K562 (cell line): Measurements from ENCODE around the gene TMEM167A. TPM values are rescaled to one million over a fixed set of nuclear protein-coding genes. Genes with fewer than 3 reads are reported as not detected.

Experiments used
- ARID2 ChIP-seq: fragments of 450-650 bp; IDR thresholded peaks from 2 replicates; pipeline ENCODE4 v1.6.1; 2017; ENCODE audit warnings: antibody characterized with exemption, mild to moderate bottlenecking
- ATF7 ChIP-seq: fragments of 450-650 bp; IDR thresholded peaks from 2 replicates; pipeline ENCODE4 v1.7.1; 2014; ENCODE audit warnings: mild to moderate bottlenecking, moderate library complexity
- BHLHE40 ChIP-seq: IDR thresholded peaks from 2 replicates; pipeline ENCODE4 v1.6.1; 2011; ENCODE audit warnings: low read length, improper control_type of control experiment
- ELF1 ChIP-seq: fragments of 200-800 bp; sonication (Bioruptor generic); IDR thresholded peaks from 2 replicates; pipeline ENCODE4 v1.6.1; 2016; ENCODE audit warnings: missing genetic modification characterization, missing compliant biosample characterization
- FOXA3 ChIP-seq, 2 experiments: fragments of 450-650 bp in 1 of 2; sonication (generic) in 1 of 2; formaldehyde crosslinking; IDR thresholded peaks in 1 of 2; conservative IDR thresholded peaks in 1 of 2; 2 replicates each; pipeline versions ENCODE4 v1.4.0 to v1.8.0; 2020 to 2022; ENCODE audit warnings: mild to moderate bottlenecking in 2 of 2, missing genetic modification reagents in 1 of 2
- FOXJ2 ChIP-seq: fragments of 200-800 bp; sonication (Bioruptor generic); IDR thresholded peaks from 2 replicates; pipeline ENCODE4 v1.6.1; 2016; ENCODE audit warnings: missing genetic modification characterization, missing compliant biosample characterization
- HEY1 ChIP-seq: fragments of 250-450 bp; sonication (Bioruptor Pico); IDR thresholded peaks from 2 replicates; pipeline ENCODE4 v1.5.0; 2020; ENCODE audit warnings: mild to moderate bottlenecking, moderate library complexity, borderline replicate concordance
- MTA1 ChIP-seq: fragments of 450-650 bp; IDR thresholded peaks from 2 replicates; pipeline ENCODE4 v1.6.1; 2017; ENCODE audit warnings: borderline replicate concordance
- MXI1 ChIP-seq: IDR thresholded peaks from 2 replicates; pipeline ENCODE4 v1.6.1; 2011; ENCODE audit warnings: low read depth, mild to moderate bottlenecking, improper control_type of control experiment, low read length
- NFATC3 ChIP-seq: fragments of 450-650 bp; IDR thresholded peaks from 2 replicates; pipeline ENCODE4 v1.6.1; 2017; ENCODE audit warnings: mild to moderate bottlenecking
- PHF8 ChIP-seq: fragments of 200-600 bp; sonication (generic); IDR thresholded peaks from 2 replicates; pipeline ENCODE4 v1.6.1; 2012; ENCODE audit warnings: mixed run types, mild to moderate bottlenecking, inconsistent platforms, low read length, moderate library complexity, borderline replicate concordance
- POLR2AphosphoS5 ChIP-seq: IDR thresholded peaks from 2 replicates; pipeline ENCODE4 v1.6.1; 2011; ENCODE audit warnings: mild to moderate bottlenecking, low read depth, low read length, moderate library complexity; ENCODE audit not compliant: control insufficient read depth, insufficient read depth
- SETDB1 ChIP-seq: IDR thresholded peaks from one replicate; pipeline ENCODE4 v1.6.1; 2012; ENCODE audit warnings: low read length, control low read depth, inconsistent platforms
- STAG1 ChIP-seq: sonication (generic); formaldehyde crosslinking; IDR thresholded peaks from 2 replicates; pipeline ENCODE4 v1.5.0; 2020; ENCODE audit warnings: missing genetic modification reagents, borderline replicate concordance
- ZZZ3 ChIP-seq: fragments of 450-650 bp; IDR thresholded peaks from 2 replicates; pipeline ENCODE4 v1.6.1; 2016; ENCODE audit warnings: antibody characterized with exemption, mild to moderate bottlenecking, moderate library complexity
- polyA plus RNA-seq, 8 experiments: library from polyadenylated mRNA; depleted of rRNA in 4 of 8; stranded (reverse) in 5 of 8; unstranded in 3 of 8; fragments of >200 nt; fragmentation: Nextera tagmentation in 2 of 8; fragmentation: Illumina TruSeq in 1 of 8; extraction: Ambion mirVana in 2 of 8; extraction: Trizol in 1 of 8; gene quantifications; 2 replicates each; pipeline versions ENCODE4 v1.2.1 to v1.2.3, GENCODE V29; 2011 to 2014; ENCODE audit warnings: inconsistent platforms in 1 of 8, missing spikeins in 1 of 8
- total RNA-seq, 7 experiments: library from RNA; depleted of rRNA in 6 of 7; stranded (reverse); fragments of >200 nt in 6 of 7; fragmentation: Illumina TruSeq in 2 of 7; extraction: Trizol in 2 of 7; gene quantifications; 2 replicates each; pipeline versions ENCODE4 v1.2.1 to v1.2.3, GENCODE V29; 2011 to 2021; ENCODE audit warnings: low replicate concordance in 1 of 7
- TF ChIP-seq, protein P1 (sequence below): sonication (generic); formaldehyde crosslinking; IDR thresholded peaks from 2 replicates; pipeline ENCODE4 v1.8.1; 2023; ENCODE audit warnings: mild to moderate bottlenecking, missing genetic modification reagents
- TF ChIP-seq, protein P2 (sequence below), 2 experiments: fragments of 450-650 bp in 1 of 2; IDR thresholded peaks; 2 replicates each; pipeline ENCODE4 v1.6.1; 2011 to 2017; ENCODE audit warnings: low read depth in 2 of 2, antibody characterized with exemption in 1 of 2, borderline replicate concordance in 1 of 2, low read length in 1 of 2, mild to moderate bottlenecking in 1 of 2, mixed read lengths in 1 of 2; ENCODE audit not compliant: control insufficient read depth in 1 of 2

TMEM167A gene
- total and polyA plus RNA-seq, 9 of the 15 experiments (the other 6 are each of a cell fraction or from before 2014, with no cell fraction given) = 35.3 to 458 (median 110) TPM

DNA sequence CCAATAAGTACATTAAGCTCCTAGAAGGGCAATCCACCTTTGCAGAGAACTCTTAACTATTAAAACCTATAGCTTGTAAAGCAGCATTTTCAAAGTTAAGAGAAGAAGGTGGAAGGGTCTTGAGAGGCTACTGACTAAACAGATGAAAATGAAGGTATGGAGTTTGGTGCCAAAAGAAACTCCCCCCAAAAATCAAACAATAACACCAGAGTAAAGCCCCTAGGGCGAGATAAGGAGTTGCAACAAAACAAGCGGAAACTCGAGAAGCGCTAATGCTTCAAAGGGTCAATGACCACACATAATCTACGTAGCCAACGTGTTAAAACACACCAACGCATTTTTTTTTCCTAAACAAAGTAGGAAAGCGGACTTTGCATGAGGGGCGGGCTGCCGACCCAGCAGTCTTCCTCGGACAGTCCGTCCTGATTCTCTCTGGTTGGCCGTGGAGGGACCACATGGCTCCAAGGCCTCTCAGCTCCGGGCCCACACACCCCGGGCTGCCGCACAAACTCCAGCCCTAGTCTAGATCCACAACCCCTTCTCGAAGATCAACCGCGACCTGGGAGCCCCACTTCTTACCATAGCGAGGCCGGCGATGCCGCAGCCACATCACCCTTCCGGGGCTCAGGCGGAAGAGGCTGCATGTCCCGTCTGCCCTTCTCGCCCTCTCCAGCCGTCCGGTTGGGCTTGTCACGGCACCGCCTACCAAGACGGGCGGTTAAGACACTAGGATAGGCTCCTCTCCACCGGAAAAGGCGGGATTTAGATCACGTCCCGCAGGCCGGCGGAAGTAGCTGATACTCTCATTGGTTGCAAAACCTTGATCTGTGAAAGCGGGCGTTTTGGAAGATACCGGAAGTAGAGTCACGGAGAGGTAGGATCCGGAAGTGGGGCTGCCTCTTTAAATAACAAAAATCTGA, at the start of gene TMEM167A, which contains the start of gene XRCC4 (continued):
- no peak for TF ChIP-seq ZZZ3
- TF ChIP-seq MXI1 = no peak
- TF ChIP-seq STAG1 (CRISPR knock-in tag) = no peak
- no peak for TF ChIP-seq BHLHE40
- TF ChIP-seq ELF1 (tag) = peak; percentile 98
- TF ChIP-seq, protein P1, sequence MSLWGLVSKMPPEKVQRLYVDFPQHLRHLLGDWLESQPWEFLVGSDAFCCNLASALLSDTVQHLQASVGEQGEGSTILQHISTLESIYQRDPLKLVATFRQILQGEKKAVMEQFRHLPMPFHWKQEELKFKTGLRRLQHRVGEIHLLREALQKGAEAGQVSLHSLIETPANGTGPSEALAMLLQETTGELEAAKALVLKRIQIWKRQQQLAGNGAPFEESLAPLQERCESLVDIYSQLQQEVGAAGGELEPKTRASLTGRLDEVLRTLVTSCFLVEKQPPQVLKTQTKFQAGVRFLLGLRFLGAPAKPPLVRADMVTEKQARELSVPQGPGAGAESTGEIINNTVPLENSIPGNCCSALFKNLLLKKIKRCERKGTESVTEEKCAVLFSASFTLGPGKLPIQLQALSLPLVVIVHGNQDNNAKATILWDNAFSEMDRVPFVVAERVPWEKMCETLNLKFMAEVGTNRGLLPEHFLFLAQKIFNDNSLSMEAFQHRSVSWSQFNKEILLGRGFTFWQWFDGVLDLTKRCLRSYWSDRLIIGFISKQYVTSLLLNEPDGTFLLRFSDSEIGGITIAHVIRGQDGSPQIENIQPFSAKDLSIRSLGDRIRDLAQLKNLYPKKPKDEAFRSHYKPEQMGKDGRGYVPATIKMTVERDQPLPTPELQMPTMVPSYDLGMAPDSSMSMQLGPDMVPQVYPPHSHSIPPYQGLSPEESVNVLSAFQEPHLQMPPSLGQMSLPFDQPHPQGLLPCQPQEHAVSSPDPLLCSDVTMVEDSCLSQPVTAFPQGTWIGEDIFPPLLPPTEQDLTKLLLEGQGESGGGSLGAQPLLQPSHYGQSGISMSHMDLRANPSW (CRISPR knock-in tag) = no peak
- TF ChIP-seq, protein P2, sequence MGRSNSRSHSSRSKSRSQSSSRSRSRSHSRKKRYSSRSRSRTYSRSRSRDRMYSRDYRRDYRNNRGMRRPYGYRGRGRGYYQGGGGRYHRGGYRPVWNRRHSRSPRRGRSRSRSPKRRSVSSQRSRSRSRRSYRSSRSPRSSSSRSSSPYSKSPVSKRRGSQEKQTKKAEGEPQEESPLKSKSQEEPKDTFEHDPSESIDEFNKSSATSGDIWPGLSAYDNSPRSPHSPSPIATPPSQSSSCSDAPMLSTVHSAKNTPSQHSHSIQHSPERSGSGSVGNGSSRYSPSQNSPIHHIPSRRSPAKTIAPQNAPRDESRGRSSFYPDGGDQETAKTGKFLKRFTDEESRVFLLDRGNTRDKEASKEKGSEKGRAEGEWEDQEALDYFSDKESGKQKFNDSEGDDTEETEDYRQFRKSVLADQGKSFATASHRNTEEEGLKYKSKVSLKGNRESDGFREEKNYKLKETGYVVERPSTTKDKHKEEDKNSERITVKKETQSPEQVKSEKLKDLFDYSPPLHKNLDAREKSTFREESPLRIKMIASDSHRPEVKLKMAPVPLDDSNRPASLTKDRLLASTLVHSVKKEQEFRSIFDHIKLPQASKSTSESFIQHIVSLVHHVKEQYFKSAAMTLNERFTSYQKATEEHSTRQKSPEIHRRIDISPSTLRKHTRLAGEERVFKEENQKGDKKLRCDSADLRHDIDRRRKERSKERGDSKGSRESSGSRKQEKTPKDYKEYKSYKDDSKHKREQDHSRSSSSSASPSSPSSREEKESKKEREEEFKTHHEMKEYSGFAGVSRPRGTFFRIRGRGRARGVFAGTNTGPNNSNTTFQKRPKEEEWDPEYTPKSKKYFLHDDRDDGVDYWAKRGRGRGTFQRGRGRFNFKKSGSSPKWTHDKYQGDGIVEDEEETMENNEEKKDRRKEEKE (IDR thresholded peaks at IDR 0.05; ENCODE audit: borderline replicate concordance in 1 of 2, control insufficient read depth in 1 of 2, low read depth in 2 of 2, low read length in 1 of 2) = no peak
- no peak for TF ChIP-seq ARID2
- TF ChIP-seq MTA1 = no peak
- no peak for TF ChIP-seq SETDB1
- TF ChIP-seq FOXA3 (CRISPR knock-in tag; conservative IDR thresholded peaks at IDR 0.05 in 1 of 2, IDR thresholded peaks at IDR 0.05 in 1 of 2) = no peak
- TF ChIP-seq PHF8 = peak; percentile 94
- no peak for TF ChIP-seq NFATC3
- TF ChIP-seq POLR2AphosphoS5 = peak; percentile 93
- no peak for TF ChIP-seq HEY1
- peak; percentile 68 for TF ChIP-seq ATF7
- peak; percentile 24; the same call in 1 of the 2 replicates for TF ChIP-seq FOXJ2 (tag)
